ENCODE results near the gene RAD52.

The RAD52 gene

GRCh38 chr12:865614-866013 lies 83.9 kb downstream of the RAD52 start:
- DNase-seq = no peak

DNA sequence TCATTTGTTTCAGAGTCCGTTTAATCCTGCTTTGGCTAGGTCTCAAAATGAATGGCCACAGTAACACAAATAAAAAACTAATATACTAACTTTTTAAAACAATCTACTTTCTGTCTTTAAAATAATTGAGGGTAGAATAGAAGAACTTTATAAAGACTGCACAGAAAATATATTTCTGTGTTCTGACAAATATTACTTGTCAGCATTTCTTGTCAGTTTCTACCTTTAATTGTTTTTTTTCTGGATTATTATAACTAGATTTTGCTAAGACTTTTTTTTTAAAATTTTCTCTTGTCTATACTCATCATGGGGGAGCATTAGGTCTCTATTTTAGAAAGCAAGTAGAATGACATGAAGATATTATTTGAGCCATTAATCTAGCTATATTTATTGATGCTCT lies 86.2 kb downstream of the RAD52 start:
- DNase-seq = no peak

GRCh38 chr12:862303-862911 lies 87.1 kb downstream of the RAD52 start:
- no peak for DNase-seq

Data from inflammatory macrophage treated with lipopolysaccharide for 4 hours (primary cell).